ENCODE results near the gene HAL.
"Not testable (repeated sequence)": the region's sequence is repeated elsewhere in the genome, so short reads cannot be mapped to it uniquely, and the experiment has no call there.

The HAL gene

DNA sequence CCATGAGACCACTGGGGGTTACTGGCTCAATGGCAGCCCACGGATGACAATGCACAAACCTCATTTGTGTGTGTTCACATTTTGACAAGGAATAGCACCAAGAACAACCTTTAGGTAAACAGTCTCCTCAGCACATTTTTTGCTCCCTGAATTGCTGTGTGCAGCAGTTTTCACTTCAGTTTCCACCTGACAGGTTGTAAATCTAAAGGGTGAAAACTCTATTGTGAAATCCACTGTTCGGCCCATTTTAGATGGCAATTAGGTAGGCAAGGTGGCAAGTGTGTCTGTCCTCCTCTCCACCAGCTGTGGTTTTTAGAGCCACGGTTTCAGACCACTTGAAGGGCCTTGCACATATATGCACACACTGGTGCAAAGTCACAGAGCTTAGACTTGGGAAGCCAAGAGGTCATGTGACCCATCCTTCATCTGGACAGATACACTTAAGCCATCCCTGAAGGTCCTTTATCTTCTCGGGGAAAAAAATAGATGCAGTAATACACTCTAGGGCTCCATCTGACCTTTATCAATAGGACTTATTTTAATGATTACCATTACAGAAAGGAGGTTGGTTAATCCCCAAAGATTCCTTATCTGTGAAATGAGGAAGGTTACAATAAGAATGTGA, 23.2 kb downstream of the HAL start:
- DNase-seq: no peak

GRCh38 chr12:95970905-95971304, 25.2 kb downstream of the HAL start:
- DNase-seq: no peak

DNA sequence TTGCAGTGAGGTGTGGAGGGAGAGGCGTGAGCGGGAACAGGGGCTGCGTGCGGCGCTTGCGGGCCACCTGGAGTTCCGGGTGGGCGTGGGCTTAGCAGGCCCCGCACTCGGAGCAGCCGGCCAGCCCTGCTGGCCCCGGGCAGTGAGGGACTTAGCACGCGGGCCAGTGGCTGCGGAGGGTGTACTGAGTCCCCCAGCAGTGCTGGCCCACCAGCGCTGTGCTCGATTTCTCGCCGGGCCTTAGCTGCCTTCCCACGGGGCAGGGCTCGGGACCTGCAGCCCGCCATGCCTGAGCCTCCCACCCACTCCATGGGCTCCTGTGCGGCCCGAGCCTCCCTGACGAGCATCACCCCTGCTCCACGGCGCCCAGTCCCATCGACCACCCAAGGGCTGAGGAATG, 27.0 kb downstream of the HAL start:
- DNase-seq: not testable (repeated sequence)

DNA sequence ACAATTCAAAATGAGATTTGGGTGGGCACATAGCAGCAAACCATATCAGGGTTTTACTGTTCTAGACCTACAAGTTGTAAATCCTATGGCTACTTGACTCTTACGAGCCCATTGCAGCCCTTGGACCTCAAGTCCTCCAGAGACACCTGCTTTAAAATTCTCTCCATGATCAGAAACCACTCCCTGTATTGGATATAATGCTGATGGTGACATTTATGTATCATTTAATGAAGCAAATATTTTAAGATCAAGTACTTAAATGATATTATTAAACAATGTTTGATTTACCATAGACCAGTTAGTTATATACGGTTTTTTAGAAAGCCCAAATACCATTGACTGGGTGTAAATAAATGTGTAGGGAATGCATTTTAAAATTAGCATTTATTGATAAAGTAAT, 28.8 kb downstream of the HAL start:
- no peak for DNase-seq

DNA sequence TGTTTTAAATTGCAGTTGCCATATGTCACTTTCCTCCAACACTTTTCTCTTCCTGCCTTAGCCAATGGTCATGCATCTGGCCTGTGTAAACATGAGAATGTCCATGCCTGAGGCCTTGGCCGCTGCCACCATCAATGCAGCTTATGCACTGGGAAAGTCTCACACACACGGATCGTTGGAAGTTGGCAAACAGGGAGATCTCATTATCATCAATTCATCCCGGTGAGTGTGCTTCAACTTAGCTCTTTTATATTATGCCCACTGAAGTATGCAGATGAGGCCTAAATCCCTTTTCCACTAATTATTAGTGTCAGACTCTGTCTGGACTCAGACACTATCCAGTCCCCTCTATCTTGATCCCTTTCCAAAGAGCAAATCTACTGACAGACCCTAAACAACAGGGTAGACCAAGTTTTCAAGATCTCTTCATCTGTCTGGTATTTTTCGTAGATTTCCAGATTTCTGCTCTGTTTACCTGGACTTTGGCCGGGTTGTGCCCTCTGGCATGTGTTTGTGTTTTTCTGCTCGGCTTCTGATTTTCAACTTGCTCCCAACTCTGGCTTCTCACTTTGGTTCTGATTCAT, 29.8 kb downstream of the HAL start:
- DNase-seq: no peak

GRCh38 chr12:95963096-95963495, 33.0 kb downstream of the HAL start:
- DNase-seq: no peak

- no peak for DNase-seq
Measured at GRCh38 chr12:95962222-95962621, 33.9 kb downstream of the HAL start.

- no peak for DNase-seq
Measured at GRCh38 chr12:95960241-95960640, 35.9 kb downstream of the HAL start.

DNA sequence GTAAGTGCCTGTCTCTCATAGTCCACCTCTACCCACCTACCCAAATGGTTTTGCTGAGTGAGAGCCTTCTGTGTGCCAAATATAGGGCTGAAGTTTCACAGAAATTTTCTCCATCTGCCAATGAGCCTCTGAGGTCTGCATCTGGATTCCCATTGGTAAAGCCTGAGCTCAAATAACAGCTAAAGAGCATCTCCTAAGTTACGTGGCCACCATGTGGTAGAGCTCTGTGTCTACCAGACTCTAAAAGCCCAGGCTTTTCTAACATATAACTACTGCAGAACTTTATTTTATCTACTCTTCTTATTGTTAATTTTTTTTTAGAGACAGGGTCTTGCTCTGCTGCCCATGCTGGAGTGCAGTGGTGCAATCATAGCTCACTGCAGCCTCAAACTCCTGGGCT, 37.0 kb downstream of the HAL start:
- no peak for DNase-seq

DNA sequence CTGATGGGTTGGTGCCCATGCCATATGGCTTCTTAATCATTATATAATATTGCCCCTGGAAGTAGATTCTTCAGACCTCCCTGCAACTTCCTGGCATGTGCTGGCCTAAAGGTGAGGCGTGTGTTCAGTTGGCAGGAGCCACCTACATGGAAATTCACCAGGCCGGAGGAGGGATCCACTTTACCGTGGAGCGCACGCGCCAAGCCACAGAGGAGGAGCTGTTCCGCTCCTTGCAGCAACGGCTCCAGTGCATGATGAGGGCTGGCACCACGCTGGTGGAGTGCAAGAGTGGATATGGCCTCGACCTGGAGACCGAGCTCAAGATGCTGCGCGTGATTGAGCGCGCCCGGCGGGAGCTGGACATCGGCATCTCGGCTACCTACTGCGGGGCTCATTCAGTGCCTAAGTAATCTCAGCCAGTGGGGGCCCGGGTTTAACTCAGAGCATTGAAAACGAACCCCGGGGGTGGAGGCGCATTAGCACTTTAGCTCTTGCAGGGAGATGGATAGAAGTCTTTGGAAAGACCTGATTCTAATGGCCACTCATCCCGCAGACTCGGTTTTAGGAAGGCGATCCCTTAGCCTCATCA, 39.5 kb downstream of the HAL start:
- no peak for DNase-seq

GRCh38 chr12:95955549-95956159, 40.5 kb downstream of the HAL start:
- DNase-seq: no peak

DNA sequence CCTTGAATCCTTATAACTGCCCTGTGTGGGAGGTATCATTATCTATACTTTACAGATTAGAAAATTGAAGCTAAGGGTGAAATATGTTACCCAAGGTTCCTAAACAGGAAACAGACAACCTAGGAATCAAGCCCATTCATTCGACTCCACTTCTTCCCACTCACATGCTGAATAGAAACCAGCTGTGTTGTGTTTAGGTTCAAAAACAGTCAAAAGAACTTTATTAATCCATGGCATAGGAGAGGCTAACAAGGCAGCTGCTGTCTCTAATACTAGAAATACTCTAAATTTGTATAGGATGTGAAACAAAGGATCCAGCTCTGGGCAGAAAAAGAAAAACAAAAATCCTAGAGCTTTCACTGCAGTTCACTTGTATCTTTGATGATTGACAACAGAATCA, 43.1 kb downstream of the HAL start:
- DNase-seq: no peak

DNA sequence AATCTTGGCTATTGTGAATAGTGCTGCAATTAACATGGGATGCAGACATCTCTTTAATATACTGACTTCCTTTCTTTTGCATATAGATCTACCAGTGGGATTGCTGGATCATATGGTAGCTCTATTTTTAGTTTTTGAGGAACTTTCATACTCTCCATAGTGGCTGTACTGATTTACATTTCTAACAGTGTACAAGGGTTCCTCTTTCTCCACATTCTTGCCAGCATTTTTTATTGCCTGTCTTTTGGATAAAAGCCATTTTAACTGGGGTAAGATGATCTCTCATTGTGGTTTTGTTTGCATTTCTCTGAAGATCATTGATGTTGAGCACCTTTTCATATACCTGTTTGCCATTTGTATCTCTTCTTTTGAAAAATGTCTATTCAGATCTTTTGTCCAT, 44.6 kb downstream of the HAL start:
- no peak for DNase-seq

- DNase-seq: no peak
Measured at GRCh38 chr12:95949477-95950206, 46.5 kb downstream of the HAL start.

DNA sequence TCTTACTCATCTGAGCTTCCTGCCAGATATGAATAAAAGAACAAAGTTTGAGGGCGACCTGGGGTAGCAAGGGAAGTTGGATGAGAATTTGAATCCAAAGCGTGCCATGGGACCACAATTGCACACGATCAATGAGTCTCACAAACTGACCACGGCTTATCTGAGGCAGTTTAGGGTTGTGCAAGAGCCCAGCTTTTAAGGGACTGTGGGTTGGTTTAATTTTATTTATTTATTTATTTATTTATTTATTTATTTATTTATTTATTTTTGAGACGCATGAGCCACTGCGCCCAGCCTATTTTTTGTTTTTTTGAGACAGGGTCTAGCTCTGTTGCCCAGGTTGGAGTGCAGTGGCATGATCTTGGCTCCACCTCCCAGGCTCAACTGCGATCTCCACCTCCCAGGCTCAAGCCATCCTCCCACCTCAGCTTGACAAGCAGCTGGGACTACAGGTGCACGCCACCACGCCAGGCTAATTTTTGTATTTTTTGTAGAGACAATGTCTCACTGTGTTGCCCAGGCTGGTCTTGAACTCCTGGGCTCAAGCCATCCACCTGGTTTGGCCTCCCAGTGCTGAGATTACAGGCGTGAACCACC, 51.9 kb downstream of the HAL start:
- no peak for DNase-seq

DNA sequence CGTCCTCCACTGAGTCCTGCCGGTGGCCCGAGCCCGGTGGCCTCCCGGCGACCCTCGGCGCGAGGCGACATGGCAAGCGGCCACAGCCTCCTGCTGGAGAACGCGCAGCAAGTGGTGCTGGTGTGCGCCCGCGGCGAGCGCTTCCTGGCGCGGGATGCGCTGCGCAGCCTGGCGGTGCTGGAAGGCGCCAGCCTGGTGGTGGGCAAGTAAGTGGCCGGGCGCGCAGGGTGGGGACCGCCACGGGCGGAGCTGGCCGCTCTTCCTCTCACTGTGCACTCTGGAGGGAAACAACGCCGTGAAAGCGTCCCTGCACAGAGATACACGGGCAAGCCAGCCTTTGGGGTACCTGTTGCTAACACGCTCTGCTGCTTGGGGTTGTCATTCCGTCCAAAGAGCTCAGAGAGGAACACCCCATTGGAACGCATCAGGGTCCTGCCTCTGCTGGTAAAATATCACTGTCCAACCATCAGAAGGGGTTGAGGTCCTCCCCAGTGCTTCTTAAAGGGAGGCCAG, 52.8 kb downstream of the HAL start, which contains the start of gene AMDHD1:
Gene AMDHD1 (plus strand): TSS at position 2 of the 513 bp plus-strand sequence. CDS start 68 bp downstream, at position 70.
- DNase-seq: no peak

DNA sequence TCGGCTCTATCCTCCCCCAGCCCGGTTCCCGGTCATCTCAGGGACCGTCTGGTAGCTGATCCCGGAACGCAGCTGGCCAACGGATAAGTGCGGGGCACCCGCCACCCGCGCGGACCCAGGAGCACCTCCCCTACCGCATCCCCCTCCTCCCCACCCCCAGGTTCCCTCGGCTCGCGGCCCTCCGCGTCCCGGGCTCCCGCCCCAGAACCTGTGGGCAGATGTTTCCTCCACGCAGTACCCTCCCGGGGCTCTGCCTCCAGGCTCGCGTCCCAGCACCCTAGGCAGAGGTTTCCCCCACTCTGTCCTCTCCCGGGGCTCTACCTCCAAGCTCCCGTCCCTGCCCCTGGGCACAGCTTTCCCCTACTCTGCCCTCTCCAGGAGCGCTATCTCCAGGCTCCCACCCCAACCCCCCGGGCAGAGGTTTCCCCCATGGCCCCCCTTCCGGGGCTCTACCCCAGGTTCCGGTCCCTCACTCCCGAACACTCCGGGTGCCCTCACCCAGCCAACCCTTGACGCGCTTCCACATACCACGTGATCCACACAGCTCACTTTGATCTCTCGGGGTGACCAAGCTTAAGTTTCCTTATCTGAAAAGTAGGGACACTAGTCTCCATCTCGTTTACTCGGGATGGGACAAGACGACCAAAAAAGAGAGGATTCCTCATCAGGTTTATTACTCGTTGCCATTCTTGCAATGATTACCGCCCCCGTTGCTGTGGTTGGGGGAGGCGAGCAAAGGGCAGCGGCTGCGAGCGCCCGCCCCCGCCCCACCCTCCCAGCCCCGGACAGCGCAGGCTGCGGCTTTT, 53.4 kb downstream of the HAL start, which contains the start of gene CCDC38:
Gene CCDC38 (minus strand): TSS at position 91 of the 806 bp plus-strand sequence. CDS start 6,105 bp downstream, outside the sequence.
- peak; percentile 83 for DNase-seq

DNA sequence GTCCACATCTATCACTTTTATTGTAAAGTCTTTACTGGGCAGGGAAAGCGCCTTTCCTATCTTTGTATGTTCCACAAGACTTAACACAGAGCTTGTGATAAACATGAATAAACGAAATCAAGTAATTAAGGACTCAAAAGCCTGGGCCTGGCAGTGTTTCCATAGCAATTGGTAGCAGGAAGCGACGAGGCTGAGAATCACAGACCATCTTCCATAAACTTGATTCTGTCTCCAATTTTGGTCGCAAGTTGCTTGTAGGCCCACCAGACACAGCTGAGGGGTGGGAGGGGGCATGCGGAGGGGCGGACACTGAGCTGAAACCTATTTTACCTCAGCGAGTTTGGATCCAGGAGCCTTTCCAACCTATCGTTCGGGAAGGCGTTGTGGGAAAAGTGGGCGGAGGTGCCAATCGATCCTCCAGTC, 54.0 kb downstream of the HAL start:
- DNase-seq: no peak

GRCh38 chr12:95940514-95940913, 55.6 kb downstream of the HAL start:
- DNase-seq: peak; percentile 22
